Stimulated activated CD4-positive, alpha-beta T cell treated with anti-CD3 and anti-CD28 coated beads, TNF-alpha, amount 100 ng/mL, for 1 hour (primary cell): ENCODE data around the gene TEAD1.
"Not testable (repeated sequence)": the region's sequence is repeated elsewhere in the genome, so short reads cannot be mapped to it uniquely, and the experiment has no call there.

Source experiments
- DNase-seq, 3 donors: peaks; one replicate each; pipeline ENCODE4 v3.0.0-alpha.2; 2020; ENCODE audit warnings: low read depth in 3 of 3, low spot score in 1 of 3

TEAD1 gene

DNA sequence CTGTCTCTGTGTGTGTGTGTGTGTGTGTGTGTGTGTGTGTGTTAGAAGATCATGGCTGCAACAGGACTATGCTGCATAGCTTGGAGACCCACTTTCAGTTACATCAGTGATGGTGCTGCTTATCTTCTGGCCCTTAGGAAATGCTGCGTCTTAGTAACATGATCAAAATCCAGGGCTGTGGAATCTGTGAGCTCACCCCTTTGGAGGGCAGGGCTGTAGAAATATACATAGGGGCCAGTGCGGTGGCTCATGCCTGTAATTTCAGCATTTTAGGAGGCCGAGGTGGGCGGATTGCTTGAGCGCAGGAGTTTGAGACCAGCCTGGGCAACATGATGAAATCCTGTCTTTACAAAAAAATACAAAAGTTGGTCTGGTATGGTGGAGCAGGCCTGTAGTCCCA is 183.4 kb downstream of the TEAD1 start:
- DNase-seq: no peak

DNA sequence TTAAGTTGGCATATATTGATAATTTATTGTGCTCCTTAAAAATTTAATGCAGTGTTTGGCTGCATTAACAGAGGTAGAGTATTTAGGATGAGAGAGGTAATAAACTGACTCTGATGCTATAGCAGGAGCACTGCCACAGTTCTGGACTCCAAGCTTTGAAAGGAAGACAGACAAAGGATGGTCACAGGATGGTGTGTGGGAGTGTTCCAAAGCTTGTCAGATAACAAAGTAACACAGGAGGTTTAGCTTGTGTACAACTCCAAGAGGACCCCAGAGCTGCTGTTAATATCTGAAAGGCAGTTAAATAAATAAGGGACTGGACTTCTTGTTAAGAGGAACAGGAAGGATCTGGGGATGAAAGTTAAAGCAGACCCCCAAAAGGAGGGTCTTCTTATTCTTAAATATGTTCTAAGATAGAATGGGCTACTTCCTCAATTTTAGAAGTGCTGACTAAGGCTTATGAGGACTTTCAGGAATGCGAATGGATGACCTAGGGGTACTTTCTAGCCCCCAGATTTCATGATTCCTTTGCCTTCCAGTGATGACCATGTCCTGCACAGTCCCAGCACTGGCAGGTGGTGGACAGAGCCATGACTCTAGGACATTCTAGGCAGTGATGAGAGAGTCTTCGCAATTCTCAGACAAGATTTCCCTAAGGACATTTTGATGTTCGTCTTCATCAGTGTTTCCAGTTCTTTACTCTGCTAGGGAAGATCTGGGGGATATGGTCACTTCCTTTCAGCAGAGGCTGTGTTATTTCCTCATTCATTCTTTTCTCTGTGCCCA is 185.8 kb downstream of the TEAD1 start:
- DNase-seq: no peak

GRCh38 chr11:12860827-12861226 is 186.6 kb downstream of the TEAD1 start:
- DNase-seq: no peak

GRCh38 chr11:12862696-12863469 is 188.7 kb downstream of the TEAD1 start:
- no peak for DNase-seq

- DNase-seq: no peak
These were observed 189.4 kb downstream of the TEAD1 start for GRCh38 chr11:12863605-12864121.

DNA sequence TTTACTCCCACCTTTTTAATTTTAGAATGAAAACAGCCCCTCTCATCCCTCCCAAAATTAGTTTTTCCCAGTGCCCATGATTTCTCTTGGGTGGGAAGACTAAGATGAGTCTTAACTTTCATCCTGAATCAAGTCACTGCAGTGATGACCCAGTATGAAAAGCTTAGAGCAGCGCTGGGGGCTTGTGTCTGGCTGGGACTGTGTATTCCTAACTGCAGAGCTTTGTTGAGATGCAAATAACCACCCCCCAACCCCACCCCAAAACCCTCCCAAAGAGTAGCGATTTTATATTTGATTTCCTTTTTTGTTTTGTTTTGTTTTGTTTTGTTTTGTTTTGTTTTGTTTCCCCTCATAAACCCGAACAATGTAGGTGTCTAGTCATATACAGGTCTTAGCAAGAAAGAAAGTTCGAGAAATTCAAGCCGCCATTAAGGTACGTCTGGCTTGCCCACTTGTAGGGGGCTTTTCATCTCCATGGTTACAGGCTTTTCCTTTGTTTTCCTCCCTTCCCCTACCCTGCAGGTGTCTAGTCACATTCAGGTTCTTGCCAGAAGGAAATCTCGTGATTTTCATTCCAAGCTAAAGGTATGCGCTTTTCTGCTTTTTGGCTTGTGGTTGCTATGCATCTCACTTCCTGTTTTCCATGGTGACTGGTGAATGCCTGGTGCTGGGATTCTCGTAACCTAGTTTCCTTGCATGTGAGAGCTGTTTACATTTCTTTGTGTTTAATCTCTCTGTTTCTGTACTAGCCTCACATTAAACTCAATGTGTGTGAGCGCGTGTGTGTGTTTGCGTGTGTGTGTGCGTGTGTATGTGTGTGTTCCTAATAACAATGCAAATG is 190.3 kb downstream of the TEAD1 start:
- DNase-seq: no peak

GRCh38 chr11:12865863-12866595 is 191.8 kb downstream of the TEAD1 start:
- no peak for DNase-seq

DNA sequence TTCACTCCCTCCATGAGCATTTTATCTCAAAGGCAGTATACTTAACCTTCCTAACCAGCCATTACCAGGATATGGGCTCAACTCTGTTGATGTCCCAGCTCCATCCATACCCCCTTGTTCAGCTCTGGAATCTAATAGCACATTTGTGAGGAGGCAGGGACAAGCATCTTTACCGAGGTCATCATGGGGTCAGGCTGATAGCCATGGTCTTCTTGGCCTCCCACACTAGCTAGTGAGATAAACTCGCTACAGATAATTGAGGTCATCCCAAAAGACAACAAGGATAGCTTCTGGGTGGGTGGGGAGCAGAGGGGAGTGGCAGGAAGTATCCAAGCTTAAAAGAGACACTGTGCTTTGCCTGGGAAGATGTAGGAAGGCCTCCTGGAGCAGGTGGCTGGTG is 193.3 kb downstream of the TEAD1 start:
- DNase-seq: no peak

DNA sequence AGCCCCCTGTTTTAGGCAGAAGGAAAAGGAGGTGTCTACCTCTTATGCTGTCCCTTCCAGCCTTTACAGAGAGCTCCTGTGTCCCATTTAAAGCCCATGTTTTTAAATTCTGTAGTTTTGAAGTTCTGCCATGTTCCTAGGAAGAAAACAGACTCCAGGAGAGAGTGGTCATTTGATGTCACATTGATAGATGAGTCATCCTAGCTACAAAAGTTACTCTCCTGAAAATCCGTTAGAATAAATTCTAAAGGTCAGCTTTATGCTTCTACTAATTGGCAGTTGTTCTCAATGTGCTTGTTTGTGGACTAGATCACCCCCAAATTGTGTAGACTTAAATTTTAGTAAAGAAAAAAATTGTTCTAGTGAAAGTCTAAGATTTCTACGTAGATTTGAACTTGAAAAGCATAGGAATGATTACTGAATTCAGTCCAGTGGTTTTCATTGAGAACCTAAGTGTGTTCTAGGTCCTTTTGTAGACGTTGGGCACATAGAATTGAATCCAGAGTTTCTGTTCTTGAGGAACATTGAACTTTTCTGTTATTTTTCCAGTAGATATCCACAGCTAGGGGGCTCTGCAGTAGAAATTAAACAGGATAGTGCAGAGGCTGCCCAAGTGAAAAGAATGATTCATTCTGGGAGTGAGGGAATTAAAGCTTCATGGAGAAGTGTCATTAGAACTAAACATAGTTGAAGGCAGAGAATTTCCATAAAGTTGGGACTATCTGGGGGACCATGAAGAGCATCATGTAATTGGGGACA is 194.3 kb downstream of the TEAD1 start:
- no peak for DNase-seq

DNA sequence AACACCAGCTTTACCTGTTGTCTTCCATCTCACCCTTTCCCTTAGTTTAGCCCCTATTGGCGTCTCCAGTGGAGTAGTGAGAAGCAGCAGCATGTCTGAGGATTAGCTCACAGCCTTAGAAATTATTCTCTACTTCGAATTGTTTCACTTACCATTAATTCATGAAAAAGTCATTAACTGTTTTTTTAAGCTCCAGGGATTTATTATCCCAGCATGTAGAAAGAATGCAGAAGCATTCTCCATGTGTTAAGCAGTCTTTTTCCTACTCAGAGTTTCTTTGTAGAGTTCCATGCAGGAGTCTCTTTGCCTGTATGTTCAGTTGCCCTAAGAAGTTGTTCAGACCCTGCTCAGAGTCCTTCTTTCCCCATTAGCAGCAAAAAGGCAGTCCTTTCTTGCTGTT is 197.0 kb downstream of the TEAD1 start:
- DNase-seq: no peak

DNA sequence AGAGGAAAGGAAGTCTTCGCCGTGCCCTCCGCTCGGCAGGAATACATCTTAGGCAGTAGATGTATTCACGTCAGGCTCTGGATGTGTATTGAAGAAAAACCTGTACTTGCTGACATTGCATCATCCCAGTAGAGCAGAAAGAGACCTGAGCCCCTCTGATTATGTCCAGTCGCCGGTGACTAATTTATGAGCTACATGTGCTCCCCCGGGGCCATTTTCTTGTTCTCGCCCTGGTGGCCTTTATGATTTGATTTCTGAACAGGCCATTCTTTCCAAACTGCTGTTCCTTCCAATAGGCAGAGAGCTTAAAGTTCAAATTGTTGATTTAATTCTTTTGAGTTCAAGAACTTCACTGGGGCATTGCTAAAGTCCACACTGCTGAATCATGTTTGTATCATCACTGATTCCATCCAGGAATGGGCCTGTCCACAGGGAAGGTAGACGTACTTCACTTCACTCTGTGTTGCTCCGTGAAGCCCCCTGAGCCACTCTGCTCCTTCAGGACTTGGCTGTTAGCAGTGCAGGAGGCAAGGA is 197.6 kb downstream of the TEAD1 start:
- DNase-seq: no peak

DNA sequence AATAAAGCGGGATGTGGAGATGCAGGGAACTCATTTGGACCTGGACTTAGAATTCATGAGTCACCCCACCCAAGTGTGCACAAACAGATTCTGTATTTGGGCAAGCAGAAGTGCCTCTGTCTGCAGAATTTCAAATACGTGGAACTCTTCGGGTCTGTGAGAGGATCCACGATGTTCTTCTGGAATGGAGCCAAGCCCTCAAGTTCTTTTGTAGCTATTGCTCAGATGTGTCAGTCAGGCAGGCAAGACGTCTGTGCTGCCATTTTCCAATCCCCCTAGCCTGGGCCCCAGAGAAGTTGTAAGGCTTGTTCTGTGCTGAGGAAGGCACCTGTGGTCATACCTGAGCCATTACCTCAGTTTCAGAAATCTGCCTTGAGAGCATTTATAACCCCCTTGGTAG is 202.1 kb downstream of the TEAD1 start:
- no peak for DNase-seq

- DNase-seq: no peak
These were observed 202.8 kb downstream of the TEAD1 start for GRCh38 chr11:12876988-12877387.

GRCh38 chr11:12877508-12877907 is 203.3 kb downstream of the TEAD1 start:
- not testable (repeated sequence) for DNase-seq

DNA sequence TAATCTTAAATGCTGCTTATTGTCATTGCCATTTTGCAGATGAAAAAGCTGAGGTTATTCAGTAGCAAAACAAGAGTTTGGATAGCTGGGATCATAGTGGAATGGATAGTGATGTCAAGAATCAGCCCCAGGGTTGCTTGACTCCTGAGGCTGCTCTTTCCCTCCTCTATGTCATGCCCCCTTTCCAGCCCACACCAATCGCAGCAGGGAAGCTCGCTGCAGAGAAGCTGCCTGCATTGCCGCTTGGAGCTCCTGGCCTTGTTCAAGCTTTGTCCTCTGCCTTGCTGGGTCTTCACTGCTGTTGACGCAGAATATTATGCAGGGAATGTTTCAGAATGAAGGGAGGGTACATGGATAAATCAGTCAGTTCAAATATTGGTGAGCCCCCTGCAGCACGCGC is 206.1 kb downstream of the TEAD1 start:
- no peak for DNase-seq

DNA sequence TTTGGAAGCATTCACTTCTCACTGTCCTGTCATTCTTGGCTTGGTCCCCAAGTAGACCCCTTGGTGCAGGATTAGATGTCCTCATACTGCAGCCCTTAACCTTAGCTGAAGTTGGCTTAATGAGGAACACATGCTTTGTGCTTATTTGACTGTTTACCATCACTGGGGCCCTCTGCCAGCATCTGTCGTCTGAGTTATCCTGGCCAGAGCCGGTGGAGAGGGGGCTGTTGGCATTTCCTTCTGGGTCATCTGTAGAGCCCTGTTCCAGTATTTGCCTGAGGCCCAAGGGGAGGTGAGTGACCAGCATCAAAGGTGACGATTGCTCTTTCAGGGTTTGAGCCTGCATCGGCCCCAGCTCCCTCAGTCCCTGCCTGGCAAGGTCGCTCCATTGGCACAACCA is 208.4 kb downstream of the TEAD1 start:
- DNase-seq: no peak

- no peak for DNase-seq
These were observed 210.6 kb downstream of the TEAD1 start for GRCh38 chr11:12884751-12885318.

- no peak for DNase-seq
These were observed 211.6 kb downstream of the TEAD1 start for GRCh38 chr11:12885717-12886239.

- no peak for DNase-seq
These were observed 212.3 kb downstream of the TEAD1 start for GRCh38 chr11:12886508-12886907.
